GM21528 (cell line): ENCODE data around the gene PLAAT5.
"Not testable (repeated sequence)": the region's sequence is repeated elsewhere in the genome, so short reads cannot be mapped to it uniquely, and the experiment has no call there.

ENCODE experiments used
- ATAC-seq: cut with Tn5 transposase; IDR thresholded peaks from one replicate; pipeline ENCODE4 v1.9.1; 2021; ENCODE audit warnings: mild to moderate bottlenecking, moderate library complexity; ENCODE audit not compliant: unreplicated experiment, low FRiP score

The PLAAT5 gene

GRCh38 chr11:63489879-63490278, 1.1 kb downstream of the PLAAT5 start:
- ATAC-seq, result no peak

- no peak for ATAC-seq
Measured at GRCh38 chr11:63488789-63489188, 2.2 kb downstream of the PLAAT5 start.

GRCh38 chr11:63485777-63486176, 5.2 kb downstream of the PLAAT5 start:
- no peak for ATAC-seq

- no peak for ATAC-seq
Measured at GRCh38 chr11:63480039-63480438, 10.9 kb downstream of the PLAAT5 start.

GRCh38 chr11:63478896-63479295, 12.1 kb downstream of the PLAAT5 start:
- ATAC-seq, result no peak

- no peak for ATAC-seq
Measured at GRCh38 chr11:63476618-63477017, 14.3 kb downstream of the PLAAT5 start.

- no peak for ATAC-seq
Measured at GRCh38 chr11:63472372-63472771, 18.6 kb downstream of the PLAAT5 start.

- ATAC-seq, result no peak
Measured at GRCh38 chr11:63470311-63470710, 20.7 kb downstream of the PLAAT5 start.

- ATAC-seq, result no peak
Measured at GRCh38 chr11:63462137-63462536, 28.8 kb downstream of the PLAAT5 start.

- ATAC-seq, result no peak
Measured at GRCh38 chr11:63459586-63459985, 31.4 kb downstream of the PLAAT5 start.

GRCh38 chr11:63448646-63449045, 42.3 kb downstream of the PLAAT5 start:
- ATAC-seq, result no peak

- no peak for ATAC-seq
Measured at GRCh38 chr11:63445720-63446119, 45.2 kb downstream of the PLAAT5 start.

GRCh38 chr11:63445118-63445517, 45.8 kb downstream of the PLAAT5 start:
- no peak for ATAC-seq

- ATAC-seq, result no peak
Measured at GRCh38 chr11:63444160-63444559, 46.8 kb downstream of the PLAAT5 start.

- no peak for ATAC-seq
Measured at GRCh38 chr11:63443714-63444113, 47.3 kb downstream of the PLAAT5 start.

- ATAC-seq, result not testable (repeated sequence)
Measured at GRCh38 chr11:63435831-63436230, 55.1 kb downstream of the PLAAT5 start.

- not testable (repeated sequence) for ATAC-seq
Measured at GRCh38 chr11:63435351-63435750, 55.6 kb downstream of the PLAAT5 start.

GRCh38 chr11:63430731-63431130, 60.2 kb downstream of the PLAAT5 start:
- not testable (repeated sequence) for ATAC-seq

GRCh38 chr11:63427971-63428508, 62.9 kb downstream of the PLAAT5 start:
- no peak for ATAC-seq

GRCh38 chr11:63417174-63417852, 73.7 kb downstream of the PLAAT5 start:
- ATAC-seq, result no peak
